GM21786 (cell line): ENCODE results near the gene CELSR1.
A peak's percentile ranks its signal among the peaks of the same experiment; 100 is the strongest.
"Not testable (repeated sequence)": the region's sequence is repeated elsewhere in the genome, so short reads cannot be mapped to it uniquely, and the experiment has no call there.

Experiments
- ATAC-seq: cut with Tn5 transposase; IDR thresholded peaks from one replicate; pipeline ENCODE4 v1.9.1; 2021; ENCODE audit not compliant: unreplicated experiment

Gene CELSR1

DNA sequence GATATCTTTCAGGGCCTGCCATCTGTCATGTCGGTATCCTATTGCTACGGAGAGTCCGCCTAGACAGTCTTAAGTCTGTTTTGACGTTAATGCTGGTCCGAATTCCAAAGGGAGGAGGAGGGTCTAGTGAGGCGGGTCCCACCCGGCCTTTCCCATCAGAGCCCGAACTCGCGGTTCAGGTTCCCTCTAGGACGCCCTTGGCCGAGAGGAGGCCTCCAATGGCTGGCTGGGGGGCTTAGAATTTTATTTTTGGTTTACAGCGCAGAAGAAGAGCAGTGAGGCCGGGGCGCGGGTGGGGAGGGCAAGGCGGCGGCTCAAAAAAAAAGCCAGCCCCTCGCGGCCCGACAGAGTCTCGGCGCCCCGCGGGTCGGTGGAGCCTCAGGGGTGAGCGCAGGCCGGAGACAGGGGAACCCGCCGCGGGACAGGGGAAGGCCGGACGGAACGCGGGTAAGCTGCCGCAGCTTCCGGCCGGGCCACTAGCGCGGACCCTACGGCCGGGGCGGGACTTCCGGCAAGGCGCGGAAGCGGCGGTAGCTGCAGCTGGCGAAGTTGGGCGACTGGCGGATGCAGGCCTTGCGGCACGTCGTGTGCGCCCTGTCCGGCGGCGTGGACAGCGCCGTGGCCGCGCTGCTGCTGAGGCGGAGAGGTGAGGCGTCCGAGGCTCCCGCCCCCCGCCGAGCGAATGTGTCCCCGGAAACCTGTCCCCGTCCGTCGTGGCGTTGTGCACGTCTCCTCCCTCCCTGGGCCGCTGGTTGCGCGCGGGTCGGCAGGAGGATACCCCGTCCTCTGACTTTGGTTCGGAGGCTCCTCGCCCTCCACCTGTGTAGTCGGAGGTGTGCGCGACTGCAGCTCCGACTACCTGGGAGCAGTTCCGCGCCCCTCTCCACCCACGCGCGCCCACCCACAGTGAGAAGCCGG lies 202.0 kb downstream of the CELSR1 start, which contains the start of gene TRMU:
TRMU (plus strand) TSS at position 514 of the 918 bp plus-strand sequence; CDS start at position 565, 51 bp downstream.
- peak; percentile 77 for ATAC-seq

- no peak for ATAC-seq
Measured at GRCh38 chr22:46331496-46331895, 205.9 kb downstream of the CELSR1 start.

DNA sequence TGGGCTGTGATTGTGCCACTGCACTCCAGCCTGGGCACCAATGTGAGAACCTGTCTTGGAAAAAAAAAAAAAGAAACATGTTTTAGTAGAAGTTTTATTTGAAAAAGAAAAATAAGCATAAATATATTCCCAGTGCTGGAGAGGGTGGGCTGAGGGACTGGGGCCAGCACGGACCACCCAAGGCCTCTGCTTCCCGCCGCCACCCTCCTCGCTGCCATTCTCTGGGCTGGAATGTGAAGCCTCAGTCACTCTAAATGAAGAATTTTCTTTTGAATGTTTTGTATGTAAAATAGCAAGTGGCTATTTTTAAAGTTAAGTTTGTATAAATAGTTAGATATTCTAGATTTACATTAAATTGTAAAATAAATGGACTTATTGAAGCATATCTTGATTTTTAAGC lies 207.0 kb downstream of the CELSR1 start:
- ATAC-seq = no peak

DNA sequence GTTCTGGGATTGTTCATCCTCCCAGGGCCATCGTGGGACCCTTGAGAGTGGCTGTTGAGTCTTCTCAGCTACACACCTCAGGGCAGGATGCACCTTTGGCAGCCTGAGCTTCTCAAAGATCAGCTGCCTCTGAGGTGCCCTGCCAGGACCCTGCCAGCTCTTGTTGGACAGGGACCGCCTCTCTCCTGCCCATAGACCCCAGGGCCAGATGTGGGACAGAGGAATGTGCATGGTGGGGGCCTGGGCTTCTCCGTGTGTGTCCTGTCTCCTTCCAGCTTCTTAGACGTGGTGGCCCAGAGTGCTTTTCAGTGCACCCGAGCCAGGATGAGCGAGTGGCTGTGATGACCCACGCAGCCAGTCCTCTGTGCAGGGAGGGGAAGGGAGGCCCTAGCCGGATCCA lies 207.8 kb downstream of the CELSR1 start:
- no peak for ATAC-seq

DNA sequence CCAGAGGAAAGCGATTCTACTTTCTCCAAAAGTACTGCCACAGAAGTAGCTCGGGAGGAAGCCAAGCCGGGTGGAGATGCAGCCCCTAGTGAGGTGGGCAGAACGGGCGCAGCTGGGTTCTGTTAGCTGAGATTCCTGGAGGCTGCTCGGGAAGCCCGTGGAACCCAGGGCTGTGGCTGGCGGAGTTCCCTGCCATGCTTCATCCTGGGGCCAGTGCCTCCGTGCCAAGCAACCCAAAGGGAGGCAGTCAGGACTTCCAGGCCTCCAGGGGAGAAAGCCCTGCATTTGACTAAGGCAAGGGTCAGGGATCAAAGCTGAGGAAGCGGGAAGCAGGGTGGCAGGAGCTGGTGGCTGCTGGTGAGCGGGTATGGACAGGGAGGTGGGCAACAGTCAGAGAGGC lies 208.6 kb downstream of the CELSR1 start:
- ATAC-seq = no peak

DNA sequence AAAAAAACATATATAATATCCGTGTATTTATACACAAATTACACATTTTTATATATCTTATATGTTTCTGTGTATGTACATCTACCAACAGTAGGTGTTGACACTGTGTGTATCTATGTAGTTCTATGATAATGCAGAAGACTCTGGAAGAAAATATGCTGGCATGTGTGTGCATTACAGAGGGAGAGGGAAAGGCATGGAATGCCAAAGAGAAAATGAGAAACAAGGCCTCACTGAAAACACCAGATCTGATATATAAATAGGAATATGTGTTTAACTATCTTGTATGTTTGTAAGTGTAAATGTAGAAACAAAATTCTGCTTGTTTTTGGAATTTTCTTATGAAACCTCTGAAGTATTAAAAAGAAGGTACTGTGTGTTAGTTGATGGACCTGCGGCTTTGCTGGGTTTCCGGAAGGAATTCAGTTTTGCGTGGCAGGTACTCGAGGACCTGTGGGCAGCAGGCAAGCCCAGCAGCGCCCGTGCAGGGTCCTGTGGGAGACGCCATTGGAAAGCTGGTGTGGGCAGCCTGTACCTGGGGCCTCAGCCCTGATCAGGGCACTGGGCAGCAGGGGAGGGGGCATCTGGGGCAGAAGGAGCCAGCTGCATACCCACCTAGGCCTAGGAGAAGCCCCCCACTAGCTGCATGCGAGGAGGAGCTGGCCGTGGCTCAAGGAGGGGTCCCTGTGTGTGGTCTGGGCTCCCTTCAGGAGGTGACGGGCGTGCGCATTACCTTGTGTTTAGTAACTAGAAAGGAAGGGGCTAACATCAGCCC lies 209.5 kb downstream of the CELSR1 start:
- ATAC-seq = no peak

GRCh38 chr22:46326066-46326680 lies 211.2 kb downstream of the CELSR1 start:
- no peak for ATAC-seq

DNA sequence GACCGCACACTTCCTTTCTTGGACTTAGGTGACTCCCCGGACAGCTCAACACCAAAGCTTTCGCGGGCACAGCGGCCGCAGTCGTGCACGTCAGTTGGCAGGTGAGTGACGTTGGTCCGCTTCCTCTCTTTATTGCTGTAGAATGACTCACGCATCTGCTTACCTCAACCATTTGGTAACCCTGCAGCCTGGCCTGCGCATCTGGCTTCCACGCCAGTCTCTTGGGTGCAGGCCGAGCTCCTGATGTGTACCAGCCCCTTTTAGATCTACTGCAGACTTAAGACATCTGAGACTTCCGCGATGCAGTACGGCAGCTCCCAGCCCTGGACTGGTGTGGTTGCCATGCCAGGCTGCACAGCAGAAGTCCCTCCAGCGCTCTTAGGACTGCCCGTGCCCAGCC lies 214.3 kb downstream of the CELSR1 start:
- no peak for ATAC-seq

GRCh38 chr22:46322711-46323110 lies 214.7 kb downstream of the CELSR1 start:
- no peak for ATAC-seq

GRCh38 chr22:46320716-46321386 lies 216.6 kb downstream of the CELSR1 start:
- ATAC-seq = no peak

DNA sequence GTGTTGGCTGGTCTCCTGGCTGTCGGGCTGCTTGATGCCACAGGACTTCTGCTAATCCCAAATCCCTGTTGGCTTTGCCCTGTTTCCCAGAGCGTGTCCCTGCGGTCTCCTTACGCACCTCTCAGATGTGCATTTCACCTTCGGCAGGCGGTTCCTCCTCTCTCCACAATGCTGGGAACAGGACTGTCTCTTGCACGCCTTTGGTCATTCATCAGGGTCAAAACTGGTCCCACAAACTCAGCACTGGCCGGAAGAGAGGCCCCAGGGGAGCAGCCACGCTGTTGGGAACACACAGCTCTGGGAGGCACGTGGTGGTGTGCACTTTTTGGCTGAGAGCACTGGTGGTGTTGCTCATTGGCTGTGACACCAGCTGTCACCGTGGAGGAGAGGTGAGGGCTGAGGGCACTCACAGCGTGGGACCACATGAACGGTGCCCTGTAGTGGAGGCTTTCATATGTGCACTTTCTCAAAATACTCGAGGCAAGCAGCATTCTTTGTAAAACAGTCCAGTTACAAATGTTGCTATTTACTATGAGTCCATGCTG lies 217.2 kb downstream of the CELSR1 start:
- ATAC-seq = no peak

DNA sequence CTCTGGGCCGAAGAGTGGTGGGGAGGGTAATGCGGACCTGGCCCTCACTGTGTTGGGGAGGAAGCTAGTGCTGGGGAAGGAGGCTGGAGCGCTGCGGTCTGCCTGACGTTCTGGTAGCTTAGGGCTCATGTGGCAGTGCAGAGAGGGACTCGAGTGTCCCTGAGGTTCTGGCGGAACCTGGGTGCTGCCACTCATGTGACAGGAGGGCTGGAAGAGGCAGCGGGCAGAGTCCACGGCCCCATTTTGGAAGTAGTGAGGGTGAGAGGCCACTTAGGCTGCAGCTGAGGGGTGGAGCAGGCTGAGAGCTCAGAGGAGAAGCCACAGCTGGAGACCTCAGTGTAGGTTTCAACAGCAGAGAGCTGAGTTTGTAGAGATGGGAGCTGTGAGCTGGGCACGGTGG lies 218.1 kb downstream of the CELSR1 start:
- ATAC-seq = no peak

DNA sequence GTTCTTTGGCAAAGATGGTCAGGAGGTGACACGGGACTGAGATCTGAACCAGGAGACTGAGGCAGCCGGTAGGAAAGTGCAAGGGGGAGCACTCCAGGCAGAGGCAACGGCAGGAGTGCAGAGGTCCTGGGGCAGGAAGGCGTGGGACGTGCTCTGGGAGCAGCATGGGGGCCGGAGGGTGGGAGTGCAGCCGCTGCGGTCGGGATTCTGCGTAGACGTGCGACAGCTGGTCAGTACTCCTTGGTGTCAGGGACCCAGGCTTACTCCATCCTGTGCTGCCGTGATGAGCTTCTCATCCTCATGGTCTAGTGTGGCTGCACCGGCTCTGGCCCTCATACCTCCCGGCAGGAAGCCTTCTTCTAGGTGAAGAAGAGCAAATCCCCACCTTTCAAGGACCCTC lies 218.8 kb downstream of the CELSR1 start:
- no peak for ATAC-seq

- ATAC-seq = no peak
Measured at GRCh38 chr22:46317646-46318045, 219.8 kb downstream of the CELSR1 start.

DNA sequence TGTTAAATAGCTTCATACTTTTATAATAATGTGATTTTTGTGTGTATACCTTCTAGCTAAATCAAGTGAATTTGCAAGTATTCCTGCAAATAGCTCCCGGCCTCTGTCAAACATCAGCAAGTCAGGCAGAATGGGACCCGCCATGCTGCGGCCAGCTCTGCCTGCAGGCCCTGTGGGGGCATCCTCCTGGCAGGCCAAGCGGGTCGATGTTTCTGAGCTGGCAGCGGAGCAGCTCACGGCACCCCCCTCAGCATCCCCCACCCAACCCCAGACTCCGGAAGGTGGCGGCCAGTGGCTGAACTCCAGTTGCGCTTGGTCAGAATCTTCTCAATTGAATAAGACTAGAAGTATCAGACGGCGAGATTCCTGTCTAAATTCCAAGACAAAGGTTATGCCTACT lies 221.4 kb downstream of the CELSR1 start:
- ATAC-seq = no peak

GRCh38 chr22:46312848-46313247 lies 224.6 kb downstream of the CELSR1 start:
- not testable (repeated sequence) for ATAC-seq

GRCh38 chr22:46312056-46312455 lies 225.4 kb downstream of the CELSR1 start:
- ATAC-seq = no peak
